Erythroblast (primary cell): ENCODE measurements around the gene CNTN4.

Experiments
- GATA1 ChIP-seq: IDR thresholded peaks from 2 replicates; pipeline ENCODE4 v1.6.1; 2011; ENCODE audit warnings: low read depth, mild to moderate bottlenecking, control low read depth, low read length, moderate library complexity
- POLR2A ChIP-seq: IDR thresholded peaks from 2 replicates; pipeline ENCODE4 v1.6.1; 2011; ENCODE audit warnings: mild to moderate bottlenecking, low read length

GRCh38 chr3:3066378-3066777, 967.7 kb downstream of the CNTN4 start:
- TF ChIP-seq POLR2A (no peak), GATA1 (no peak)
